ENCODE measurements around the gene PDXK. TPM values are rescaled to one million over a fixed set of nuclear protein-coding genes. Genes with fewer than 3 reads are reported as not detected.

Gene PDXK
- total RNA-seq, 1 donor from 2014 or later: 72.0 TPM

- Mint-ChIP-seq H3K4me1 (ENCODE audit: unreplicated experiment) (peaks cover 26% of the 10 kb centered on the region), H3K4me3 (ENCODE audit: unreplicated experiment) (no peak overlapping the region), H3K36me3 (ENCODE audit: low read depth, unreplicated experiment) (peaks cover 5% of the 10 kb centered on the region), H3K27me3 (ENCODE audit: unreplicated experiment) (peaks cover 12% of the 10 kb centered on the region), H3K9me3 (ENCODE audit: unreplicated experiment) (no peaks in the 10 kb centered on the region), H3K27ac (ENCODE audit: unreplicated experiment) (no peak overlapping the region)
- no peak for TF ChIP-seq CTCF (IDR thresholded peaks at IDR 0.05; ENCODE audit: unreplicated experiment)
- no peak for DNase-seq (ENCODE audit: low spot score)
Measured at GRCh38 chr21:43734928-43735229, 15.9 kb downstream of the PDXK start.

GRCh38 chr21:43735236-43736091 lies 16.5 kb downstream of the PDXK start:
- peaks cover 23% of the 10 kb centered on the region for H3K4me1 Mint-ChIP-seq (ENCODE audit: unreplicated experiment)
- no peaks in the 10 kb centered on the region for H3K9me3 Mint-ChIP-seq (ENCODE audit: unreplicated experiment)
- H3K27me3 Mint-ChIP-seq (ENCODE audit: unreplicated experiment): peaks cover 12% of the 10 kb centered on the region
- peaks cover 5% of the 10 kb centered on the region for H3K36me3 Mint-ChIP-seq (ENCODE audit: low read depth, unreplicated experiment)
- DNase-seq (ENCODE audit: low spot score): no peak
- no peak overlapping the region for H3K27ac Mint-ChIP-seq (ENCODE audit: unreplicated experiment)
- TF ChIP-seq CTCF (IDR thresholded peaks at IDR 0.05; ENCODE audit: unreplicated experiment): no peak
- no peak overlapping the region for H3K4me3 Mint-ChIP-seq (ENCODE audit: unreplicated experiment)

GRCh38 chr21:43736224-43736883 lies 17.4 kb downstream of the PDXK start:
- Mint-ChIP-seq H3K36me3 (ENCODE audit: low read depth, unreplicated experiment) (peaks cover 8% of the 10 kb centered on the region), H3K4me1 (ENCODE audit: unreplicated experiment) (peaks cover 18% of the 10 kb centered on the region), H3K27ac (ENCODE audit: unreplicated experiment) (no peak overlapping the region), H3K4me3 (ENCODE audit: unreplicated experiment) (no peak overlapping the region), H3K27me3 (ENCODE audit: unreplicated experiment) (peaks cover 13% of the 10 kb centered on the region), H3K9me3 (ENCODE audit: unreplicated experiment) (no peaks in the 10 kb centered on the region)
- no peak for TF ChIP-seq CTCF (IDR thresholded peaks at IDR 0.05; ENCODE audit: unreplicated experiment)
- no peak for DNase-seq (ENCODE audit: low spot score)

GRCh38 chr21:43737158-43737950 lies 18.4 kb downstream of the PDXK start:
- Mint-ChIP-seq H3K27me3 (ENCODE audit: unreplicated experiment) (peaks cover 10% of the 10 kb centered on the region), H3K27ac (ENCODE audit: unreplicated experiment) (no peak overlapping the region), H3K4me1 (ENCODE audit: unreplicated experiment) (peaks cover 17% of the 10 kb centered on the region), H3K36me3 (ENCODE audit: low read depth, unreplicated experiment) (peaks cover 8% of the 10 kb centered on the region), H3K9me3 (ENCODE audit: unreplicated experiment) (no peaks in the 10 kb centered on the region), H3K4me3 (ENCODE audit: unreplicated experiment) (no peak overlapping the region)
- DNase-seq (ENCODE audit: low spot score): no peak
- no peak for TF ChIP-seq CTCF (IDR thresholded peaks at IDR 0.05; ENCODE audit: unreplicated experiment)

All from endothelial cell (in vitro differentiated cells).